Karpas-422 (cell line): ENCODE measurements around the gene PRCP. TPM values are rescaled to one million over a fixed set of nuclear protein-coding genes. Genes with fewer than 3 reads are reported as not detected.
"Not testable (repeated sequence)": the region's sequence is repeated elsewhere in the genome, so short reads cannot be mapped to it uniquely, and the experiment has no call there.

Source experiments
- DNase-seq: peaks from one replicate; pipeline ENCODE4 v3.0.0-alpha.2; 2015
- H2AFZ ChIP-seq: fragments of 200-600 bp; sonication (generic); 2 replicates; pipeline ENCODE4 v1.6.1; 2014; ENCODE audit warnings: antibody characterized with exemption, low read length, mixed read lengths
- H3K27ac ChIP-seq: fragments of 200-600 bp; sonication (generic); 2 replicates; pipeline ENCODE4 v1.5.1; 2014; ENCODE audit warnings: mild to moderate bottlenecking, low read length, moderate library complexity
- H3K27me3 ChIP-seq: fragments of 200-600 bp; sonication (generic); 2 replicates; pipeline ENCODE4 v1.6.1; 2014; ENCODE audit warnings: low read length, mixed read lengths
- H3K36me3 ChIP-seq: fragments of 200-600 bp; sonication (generic); 2 replicates; pipeline ENCODE4 v1.6.1; 2014; ENCODE audit warnings: low read length, mixed read lengths; ENCODE audit not compliant: insufficient read depth
- H3K4me1 ChIP-seq: fragments of 200-600 bp; sonication (generic); 2 replicates; pipeline ENCODE4 v1.6.1; 2014; ENCODE audit warnings: mild to moderate bottlenecking, low read length, mixed read lengths
- H3K4me2 ChIP-seq: fragments of 200-600 bp; sonication (generic); 2 replicates; pipeline ENCODE4 v1.6.1; 2014; ENCODE audit warnings: low read length, low read depth, mild to moderate bottlenecking; ENCODE audit not compliant: poor library complexity, severe bottlenecking
- H3K4me3 ChIP-seq: fragments of 200-600 bp; sonication (generic); 2 replicates; pipeline ENCODE4 v1.5.1; 2014; ENCODE audit warnings: mild to moderate bottlenecking, antibody characterized with exemption, low read length, mixed read lengths
- H3K79me2 ChIP-seq: fragments of 200-600 bp; sonication (generic); 2 replicates; pipeline ENCODE4 v1.6.1; 2014; ENCODE audit warnings: mild to moderate bottlenecking, low read length, mixed read lengths
- H3K9ac ChIP-seq: fragments of 200-600 bp; sonication (generic); 2 replicates; pipeline ENCODE4 v1.6.0; 2014; ENCODE audit warnings: low read length
- H3K9me2 ChIP-seq: fragments of 200-600 bp; sonication (generic), shearing (Covaris generic); replicated peaks from 2 replicates; pipeline ENCODE4 v1.6.0; 2014; ENCODE audit warnings: mild to moderate bottlenecking, low read length, moderate library complexity; ENCODE audit not compliant: insufficient read depth
- H3K9me3 ChIP-seq: fragments of 300-700, 200-600 bp; sonication (generic); 2 replicates; pipeline ENCODE4 v1.6.1; 2014; ENCODE audit warnings: low read length, mixed read lengths
- H4K20me1 ChIP-seq: fragments of 200-600 bp; sonication (generic); 2 replicates; pipeline ENCODE4 v1.6.1; 2014; ENCODE audit warnings: mild to moderate bottlenecking, antibody characterized with exemption, low read length, low read depth; ENCODE audit not compliant: insufficient read depth
- total RNA-seq: library from RNA; depleted of rRNA; stranded (reverse); fragments of >200 nt; shearing (Covaris generic); gene quantifications from 2 replicates; pipeline ENCODE4 v1.2.3, GENCODE V29; 2014; ENCODE audit warnings: low replicate concordance

Gene PRCP
- total RNA-seq, 1 experiment from 2014 or later = 46.1 TPM

GRCh38 chr11:82863209-82863608 is 37.0 kb downstream of the PRCP start:
- H3K79me2 ChIP-seq = no peaks in the 10 kb centered on the region

GRCh38 chr11:82862379-82862778 is 37.9 kb downstream of the PRCP start:
- Histone ChIP-seq H3K27me3 (no peaks in the 10 kb centered on the region), H3K27ac (no peak overlapping the region), H3K36me3 (no peaks in the 10 kb centered on the region), H3K9me3 (no peaks in the 10 kb centered on the region), H3K4me2 (no peak overlapping the region), H3K79me2 (no peaks in the 10 kb centered on the region), H3K9me2 (no peaks in the 10 kb centered on the region), H3K4me1 (peaks cover 21% of the 10 kb centered on the region), H3K4me3 (no peak overlapping the region), H4K20me1 (peaks cover 24% of the 10 kb centered on the region), H3K9ac (no peak overlapping the region), H2AFZ (no peak overlapping the region)
- DNase-seq = peak; percentile 51

More at GRCh38 chr11:82863209-82863608, 37.0 kb downstream of the PRCP start:
- peaks cover 24% of the 10 kb centered on the region for H4K20me1 ChIP-seq
- no peak overlapping the region for H3K4me3 ChIP-seq
- no peak overlapping the region for H2AFZ ChIP-seq
- no peak for DNase-seq
- H3K9me2 ChIP-seq = no peaks in the 10 kb centered on the region
- peaks cover 25% of the 10 kb centered on the region for H3K4me1 ChIP-seq
- no peaks in the 10 kb centered on the region for H3K36me3 ChIP-seq
- H3K9me3 ChIP-seq = no peaks in the 10 kb centered on the region
- no peak overlapping the region for H3K4me2 ChIP-seq
- H3K27ac ChIP-seq = no peak overlapping the region
- H3K27me3 ChIP-seq = no peaks in the 10 kb centered on the region
- H3K9ac ChIP-seq = no peak overlapping the region

- Histone ChIP-seq H3K4me1 (peaks cover 15% of the 10 kb centered on the region), H3K9ac (no peak overlapping the region), H3K9me2 (no peaks in the 10 kb centered on the region), H3K27me3 (no peaks in the 10 kb centered on the region), H3K36me3 (no peaks in the 10 kb centered on the region), H2AFZ (no peak overlapping the region), H3K79me2 (no peaks in the 10 kb centered on the region), H3K4me3 (no peak overlapping the region), H3K27ac (no peak overlapping the region), H3K9me3 (no peaks in the 10 kb centered on the region), H4K20me1 (peaks cover 17% of the 10 kb centered on the region), H3K4me2 (no peak overlapping the region)
- DNase-seq = no peak
Measured at GRCh38 chr11:82859750-82860149, 40.5 kb downstream of the PRCP start.

GRCh38 chr11:82858556-82859091 is 41.6 kb downstream of the PRCP start:
- H3K4me1 ChIP-seq = peaks cover 10% of the 10 kb centered on the region
- no peaks in the 10 kb centered on the region for H3K27me3 ChIP-seq
- H3K36me3 ChIP-seq = no peaks in the 10 kb centered on the region
- no peak overlapping the region for H2AFZ ChIP-seq
- no peak for DNase-seq
- H3K4me2 ChIP-seq = no peak overlapping the region
- H3K9ac ChIP-seq = no peak overlapping the region
- no peaks in the 10 kb centered on the region for H3K9me3 ChIP-seq
- peaks cover 13% of the 10 kb centered on the region for H4K20me1 ChIP-seq
- no peaks in the 10 kb centered on the region for H3K9me2 ChIP-seq
- H3K79me2 ChIP-seq = no peaks in the 10 kb centered on the region
- H3K4me3 ChIP-seq = no peak overlapping the region
- no peak overlapping the region for H3K27ac ChIP-seq

- Histone ChIP-seq H3K27me3 (no peaks in the 10 kb centered on the region), H3K4me2 (no peak overlapping the region), H3K9me3 (no peaks in the 10 kb centered on the region), H3K4me1 (peaks cover 10% of the 10 kb centered on the region), H3K36me3 (no peaks in the 10 kb centered on the region), H3K79me2 (no peaks in the 10 kb centered on the region), H3K27ac (no peak overlapping the region), H2AFZ (no peak overlapping the region), H3K9ac (no peak overlapping the region), H3K9me2 (no peaks in the 10 kb centered on the region), H4K20me1 (peaks cover 13% of the 10 kb centered on the region), H3K4me3 (no peak overlapping the region)
- DNase-seq = no peak
Measured at GRCh38 chr11:82858133-82858532, 42.1 kb downstream of the PRCP start.

- Histone ChIP-seq H3K4me2 (no peak overlapping the region), H3K4me3 (no peak overlapping the region), H4K20me1 (peaks cover 9% of the 10 kb centered on the region), H3K36me3 (no peaks in the 10 kb centered on the region), H3K9me2 (no peaks in the 10 kb centered on the region), H3K9ac (no peak overlapping the region), H3K27ac (no peak overlapping the region), H3K4me1 (peaks cover 10% of the 10 kb centered on the region), H3K9me3 (no peaks in the 10 kb centered on the region), H2AFZ (no peak overlapping the region), H3K79me2 (no peaks in the 10 kb centered on the region), H3K27me3 (no peaks in the 10 kb centered on the region)
- no peak for DNase-seq
Measured at GRCh38 chr11:82857145-82857544, 43.1 kb downstream of the PRCP start.

- Histone ChIP-seq H3K4me1 (peaks cover under 1% of the 10 kb centered on the region; the same call in 1 of the 2 replicates), H3K9me2 (no peaks in the 10 kb centered on the region), H3K9me3 (no peaks in the 10 kb centered on the region), H3K27ac (no peak overlapping the region), H3K9ac (no peak overlapping the region), H3K4me3 (no peak overlapping the region), H3K27me3 (no peaks in the 10 kb centered on the region), H3K79me2 (no peaks in the 10 kb centered on the region), H3K36me3 (no peaks in the 10 kb centered on the region), H3K4me2 (no peak overlapping the region), H2AFZ (no peak overlapping the region), H4K20me1 (peaks cover 3% of the 10 kb centered on the region; the same call in 1 of the 2 replicates)
- no peak for DNase-seq
Measured at GRCh38 chr11:82855616-82856015, 44.6 kb downstream of the PRCP start.

GRCh38 chr11:82854916-82855315 is 45.3 kb downstream of the PRCP start:
- not testable (repeated sequence) for H3K9ac ChIP-seq, H2AFZ ChIP-seq, H3K4me1 ChIP-seq, H3K9me2 ChIP-seq, H3K4me3 ChIP-seq, H3K4me2 ChIP-seq, DNase-seq, H3K9me3 ChIP-seq, H3K27ac ChIP-seq, H3K27me3 ChIP-seq, H3K36me3 ChIP-seq, H3K79me2 ChIP-seq, H4K20me1 ChIP-seq

GRCh38 chr11:82854242-82854641 is 46.0 kb downstream of the PRCP start:
- H2AFZ ChIP-seq = no peak overlapping the region
- no peaks in the 10 kb centered on the region for H3K4me1 ChIP-seq
- no peak for DNase-seq
- no peak overlapping the region for H3K4me3 ChIP-seq
- no peak overlapping the region for H3K27ac ChIP-seq
- no peaks in the 10 kb centered on the region for H3K36me3 ChIP-seq
- H3K79me2 ChIP-seq = no peaks in the 10 kb centered on the region
- no peak overlapping the region for H3K9ac ChIP-seq
- no peaks in the 10 kb centered on the region for H4K20me1 ChIP-seq
- no peak overlapping the region for H3K4me2 ChIP-seq
- no peaks in the 10 kb centered on the region for H3K27me3 ChIP-seq
- no peaks in the 10 kb centered on the region for H3K9me3 ChIP-seq
- H3K9me2 ChIP-seq = no peaks in the 10 kb centered on the region
